Germinal center (tissue), 1 donor: Measurements from ENCODE around the gene WHRN.

Source experiments
- DNase-seq: peaks from one replicate; pipeline ENCODE4 v3.0.0; 2012; ENCODE audit warnings: mixed read lengths, low spot score

WHRN gene

GRCh38 chr9:114513959-114514267 lies 8.6 kb upstream of the WHRN start:
- no peak for DNase-seq

GRCh38 chr9:114513055-114513958 lies 8.0 kb upstream of the WHRN start:
- no peak for DNase-seq

GRCh38 chr9:114511978-114512874 lies 7.0 kb upstream of the WHRN start:
- no peak for DNase-seq

GRCh38 chr9:114507726-114508125 lies 2.5 kb upstream of the WHRN start:
- peak; percentile 37 for DNase-seq

GRCh38 chr9:114506082-114506390 lies 763 bp upstream of the WHRN start:
- no peak for DNase-seq

- DNase-seq, result peak; percentile 55
These were observed 709 bp downstream of the WHRN start for GRCh38 chr9:114504341-114505186.

GRCh38 chr9:114503522-114504340 lies 1.5 kb downstream of the WHRN start:
- DNase-seq, result no peak

GRCh38 chr9:114503009-114503408 lies 2.3 kb downstream of the WHRN start:
- no peak for DNase-seq

- no peak for DNase-seq
These were observed 3.2 kb downstream of the WHRN start for GRCh38 chr9:114501796-114502682.

- no peak for DNase-seq
These were observed 4.5 kb downstream of the WHRN start for GRCh38 chr9:114500697-114501292.

GRCh38 chr9:114499941-114500696 lies 5.2 kb downstream of the WHRN start:
- DNase-seq, result no peak

- no peak for DNase-seq
These were observed 5.7 kb downstream of the WHRN start for GRCh38 chr9:114499528-114499927.

GRCh38 chr9:114497727-114498382 lies 7.4 kb downstream of the WHRN start:
- DNase-seq, result no peak

- no peak for DNase-seq
These were observed 8.0 kb downstream of the WHRN start for GRCh38 chr9:114497236-114497635.

- no peak for DNase-seq
These were observed 9.3 kb downstream of the WHRN start for GRCh38 chr9:114496011-114496410.

GRCh38 chr9:114494776-114495569 lies 10.3 kb downstream of the WHRN start:
- DNase-seq, result no peak

- no peak for DNase-seq
These were observed 11.6 kb downstream of the WHRN start for GRCh38 chr9:114493521-114494184.
